GM21526 (cell line): ENCODE measurements around the gene GLDN.
"Not testable (repeated sequence)": the region's sequence is repeated elsewhere in the genome, so short reads cannot be mapped to it uniquely, and the experiment has no call there.

Source experiments
- ATAC-seq: cut with Tn5 transposase; IDR thresholded peaks from one replicate; pipeline ENCODE4 v1.9.1; 2021; ENCODE audit warnings: moderate library complexity; ENCODE audit not compliant: unreplicated experiment, low FRiP score

Gene GLDN

DNA sequence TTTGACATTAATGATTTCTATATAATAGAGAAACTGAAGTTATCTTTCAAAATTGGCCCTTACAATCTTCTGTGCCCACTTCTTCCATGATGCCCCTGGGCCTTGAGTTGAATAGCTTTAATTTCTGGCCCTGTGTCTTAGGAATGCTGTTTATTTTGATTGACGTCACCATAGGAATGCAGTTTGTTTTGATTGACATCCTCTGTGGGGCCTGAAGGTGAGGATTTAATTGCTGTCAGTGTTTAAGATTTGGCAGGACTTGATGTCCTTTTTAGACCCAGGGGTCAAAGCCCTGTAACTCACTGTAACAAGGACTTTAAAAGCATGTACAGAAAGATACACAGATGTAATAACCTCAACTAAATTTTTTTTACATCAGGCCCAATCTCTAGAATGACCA is 83.3 kb downstream of the GLDN start:
- no peak for ATAC-seq

DNA sequence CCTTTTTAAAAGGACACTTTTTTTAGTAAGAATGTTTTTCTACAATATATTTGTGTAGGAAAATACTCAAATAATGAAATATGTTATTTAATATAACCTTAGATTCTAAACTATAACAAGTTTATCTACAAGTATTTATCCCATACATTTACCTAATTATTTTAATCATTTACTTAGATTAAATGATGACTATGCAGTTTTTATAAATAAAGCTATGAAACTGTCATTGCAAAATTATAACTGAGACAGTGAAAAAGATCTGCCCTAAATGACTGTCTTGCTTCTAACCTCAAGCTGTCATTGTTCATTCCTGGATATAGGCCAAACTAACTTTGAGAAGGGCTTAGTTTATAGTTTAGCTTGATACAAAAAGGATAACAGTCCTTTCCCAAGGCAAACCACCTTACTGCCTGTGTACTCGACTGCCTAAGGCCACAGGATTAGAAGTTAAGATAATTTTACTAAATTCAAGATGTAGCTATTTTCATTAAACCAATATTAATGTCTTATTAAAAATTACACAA is 84.1 kb downstream of the GLDN start:
- ATAC-seq = no peak

DNA sequence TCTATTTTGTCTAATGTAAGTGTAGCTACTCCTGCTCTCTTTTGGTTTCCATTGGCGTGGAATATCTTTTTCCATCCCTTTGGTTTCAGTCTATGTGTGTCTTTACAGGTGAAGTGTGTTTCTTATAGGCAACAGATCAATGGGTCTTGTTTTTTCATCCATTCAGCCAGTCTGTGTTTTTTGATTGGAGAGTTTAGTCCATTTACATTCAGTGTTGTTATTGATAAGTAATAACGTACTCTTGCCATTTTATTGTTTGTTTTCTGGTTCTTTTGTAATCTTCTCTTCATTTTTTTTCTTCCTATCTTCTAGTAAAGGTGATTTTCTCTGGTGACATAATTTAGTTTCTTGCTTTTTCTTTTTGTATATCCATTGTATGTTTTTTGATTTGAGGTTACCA is 97.1 kb downstream of the GLDN start:
- no peak for ATAC-seq

DNA sequence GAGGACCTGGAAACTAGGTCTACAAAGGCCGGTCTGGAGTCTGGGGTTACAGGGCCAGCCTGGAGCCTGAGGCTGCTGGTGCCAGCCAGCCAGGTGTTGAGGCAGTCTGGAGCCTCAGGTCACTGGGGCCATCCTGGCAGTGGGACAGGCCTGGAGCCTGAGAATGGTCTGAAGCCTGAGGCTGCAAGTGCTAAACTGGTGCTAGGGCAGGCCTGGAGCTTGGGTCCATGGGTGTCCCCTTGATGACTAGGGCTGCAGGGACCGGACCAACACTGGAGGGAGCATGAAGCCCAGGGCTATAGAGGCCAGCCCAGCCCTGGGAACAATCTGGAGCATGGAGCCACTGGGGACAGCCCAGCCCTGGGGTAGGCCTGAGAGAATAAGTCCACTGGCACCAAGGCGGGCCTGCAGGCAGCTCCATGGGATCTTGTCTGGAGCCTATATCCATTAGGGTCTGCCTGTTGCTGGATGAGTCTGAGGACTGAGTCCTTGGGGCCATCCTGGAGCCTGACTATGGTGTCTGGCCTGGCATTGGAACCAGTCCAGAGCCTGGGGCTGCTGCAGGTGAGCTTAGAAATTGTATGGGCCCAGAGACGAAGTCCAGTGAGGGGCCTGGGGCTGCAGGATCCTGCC is 101.9 kb downstream of the GLDN start:
- ATAC-seq = no peak

DNA sequence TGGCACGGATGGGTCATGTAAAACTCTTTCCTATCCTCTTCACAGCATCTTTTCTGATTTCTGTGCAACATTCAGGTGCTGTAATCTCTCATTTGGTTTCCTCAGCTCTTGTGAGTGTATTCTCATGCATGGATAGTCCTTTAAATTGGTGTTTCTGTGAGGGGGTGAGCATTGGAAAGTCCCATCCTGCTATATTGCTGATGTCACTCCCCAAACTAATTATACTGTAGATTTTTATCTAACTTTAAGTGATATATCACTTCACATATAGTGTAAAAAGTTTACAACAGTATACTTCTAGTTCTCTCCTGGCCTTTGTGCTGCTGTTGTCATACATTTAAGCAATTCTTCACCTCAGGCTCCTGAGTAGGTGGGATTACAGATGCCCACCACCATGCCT is 102.7 kb downstream of the GLDN start:
- ATAC-seq = no peak

DNA sequence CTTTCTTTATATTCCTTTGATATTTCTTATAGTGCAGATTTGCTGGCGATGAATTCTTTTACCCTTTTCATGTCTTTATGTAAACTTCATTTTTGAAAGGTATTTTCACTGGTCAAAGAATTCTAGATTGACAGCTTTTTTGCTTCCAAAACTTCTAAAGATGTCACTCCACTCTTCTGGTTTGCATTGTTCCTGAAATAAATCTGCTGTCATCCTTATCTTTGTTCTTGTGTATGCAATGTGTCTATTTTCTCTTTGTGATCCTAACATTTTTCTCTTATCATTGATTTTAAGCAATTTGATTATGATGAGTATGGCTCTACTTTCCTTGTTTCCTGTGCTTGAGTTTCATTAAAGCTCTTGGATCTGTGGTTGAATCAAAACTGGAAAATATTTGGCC is 103.4 kb downstream of the GLDN start:
- ATAC-seq = no peak

DNA sequence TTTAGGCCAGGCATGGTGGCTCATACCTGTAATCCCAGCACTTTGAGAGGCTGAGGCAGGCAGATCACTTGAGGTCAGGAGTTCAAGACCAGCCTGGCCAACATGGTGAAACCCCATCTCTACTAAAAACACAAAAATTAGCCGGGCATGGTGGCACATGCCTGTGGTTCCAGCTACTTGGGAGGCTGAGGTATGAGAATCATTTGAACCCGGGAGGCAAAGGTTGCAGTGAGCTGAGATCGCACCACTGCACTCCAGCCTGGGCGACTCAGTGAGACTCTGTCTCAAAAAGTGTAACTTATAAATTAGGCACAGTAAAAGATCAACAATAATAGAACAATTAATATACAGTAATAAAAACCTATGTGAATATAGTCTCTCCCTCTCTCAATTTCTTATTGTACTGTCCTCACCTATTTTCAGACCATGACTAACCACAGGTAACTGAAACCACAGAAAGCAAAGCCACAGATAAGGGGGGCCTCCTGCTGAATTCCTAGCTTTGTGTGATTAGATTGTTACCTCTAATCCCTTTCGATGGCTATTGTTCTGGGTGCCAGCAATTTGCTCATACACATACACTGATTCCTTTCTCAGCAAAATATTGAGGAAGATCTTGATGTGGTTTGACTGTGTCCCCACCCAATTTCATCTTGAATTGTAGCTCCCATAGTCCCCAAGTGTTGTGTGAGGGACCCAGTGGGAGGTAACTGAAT is 104.7 kb downstream of the GLDN start:
- not testable (repeated sequence) for ATAC-seq

DNA sequence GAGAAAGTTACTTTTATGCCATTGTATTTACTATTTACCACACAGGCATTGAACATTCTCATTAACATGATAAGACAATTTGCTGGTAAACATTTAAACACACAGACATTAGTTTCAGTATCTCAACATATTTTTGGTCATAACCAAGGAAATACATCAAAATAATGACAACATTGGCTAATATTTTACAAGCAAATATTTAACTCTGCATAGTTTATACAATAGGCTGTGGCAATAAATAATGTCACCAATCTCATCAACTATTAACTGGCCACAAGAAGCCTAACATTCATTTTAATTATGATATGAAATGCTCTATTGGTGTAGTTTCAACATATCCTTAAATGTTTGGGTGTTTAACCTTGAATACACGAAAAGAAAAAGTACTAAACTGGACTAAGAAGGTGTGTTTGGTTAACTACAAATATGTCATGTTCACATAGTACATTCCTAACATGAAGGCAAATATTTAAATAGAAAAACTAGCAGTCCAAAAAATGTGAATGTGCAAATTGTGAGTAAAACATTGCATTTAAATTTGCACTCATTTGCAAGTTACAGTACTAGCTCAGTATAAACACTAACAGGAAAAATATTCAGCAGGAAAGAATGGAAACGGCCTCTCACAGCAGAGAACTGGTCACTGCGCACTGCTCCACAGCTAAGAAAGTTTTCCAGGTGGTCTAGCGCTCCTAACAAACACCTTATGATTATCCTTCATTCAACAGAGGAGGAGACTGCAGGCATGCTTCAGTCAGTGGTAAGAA is 106.6 kb downstream of the GLDN start:
- no peak for ATAC-seq

DNA sequence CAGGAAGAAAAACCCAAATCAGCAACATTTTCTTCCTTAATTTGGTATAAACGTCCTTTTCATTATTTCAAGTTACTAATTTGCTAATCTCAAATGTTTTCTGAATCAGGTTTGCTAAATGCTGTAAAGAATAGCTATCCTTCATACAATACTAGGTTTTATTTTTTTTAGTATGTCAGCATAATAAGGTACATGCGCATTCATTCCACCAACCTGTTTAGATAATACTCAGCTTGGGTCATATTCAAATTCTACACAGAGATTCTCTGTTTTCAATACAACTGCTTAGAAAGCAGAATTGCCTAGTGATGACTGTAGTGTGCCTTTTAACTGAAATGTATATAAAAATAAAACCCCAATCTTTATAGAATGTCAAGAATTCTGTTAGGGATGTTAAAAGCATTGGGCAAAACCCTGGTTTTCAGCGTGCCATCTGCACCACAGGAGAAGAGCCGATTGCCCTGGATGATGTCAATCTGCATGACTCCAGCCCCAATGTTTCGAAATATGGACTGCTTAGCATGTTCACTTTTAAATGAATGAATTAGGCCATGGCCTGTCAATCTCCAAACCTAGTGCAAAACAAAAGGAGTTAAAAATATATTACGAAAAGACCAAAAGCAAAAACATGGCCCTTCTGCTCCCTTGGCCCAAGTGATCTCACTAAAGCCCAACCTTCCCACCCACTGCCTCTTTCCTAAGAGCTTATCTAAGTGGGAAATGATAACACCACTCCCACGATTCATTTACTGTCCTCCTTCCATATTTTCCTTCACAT is 107.4 kb downstream of the GLDN start:
- ATAC-seq = no peak

DNA sequence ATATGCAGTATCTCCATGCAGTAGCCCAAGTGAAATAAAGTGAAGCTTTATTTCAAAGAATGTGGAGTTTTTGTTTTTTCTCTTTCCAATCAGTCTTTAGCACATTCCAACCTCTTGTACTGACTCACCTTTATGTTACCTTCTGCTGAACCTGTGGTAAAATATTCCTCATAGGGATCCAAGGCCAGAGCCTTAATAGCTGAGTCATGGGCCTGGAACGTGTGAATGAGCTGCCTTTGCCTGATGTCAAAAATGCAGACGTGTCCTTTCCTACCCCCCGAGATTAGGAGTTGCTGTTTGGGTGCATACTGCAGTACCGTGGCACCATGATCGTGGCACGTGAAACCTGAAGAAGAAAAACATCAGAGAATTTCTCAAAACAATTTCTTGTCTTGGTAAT is 108.5 kb downstream of the GLDN start:
- no peak for ATAC-seq
